Ishikawa (cell line): ENCODE results near the gene ABCC1.

Experiments
- EGR1 ChIP-seq: IDR thresholded peaks from 2 replicates; pipeline ENCODE4 v1.6.1; 2012
- EP300 ChIP-seq: IDR thresholded peaks from 2 replicates; pipeline ENCODE4 v1.6.1; 2012; ENCODE audit warnings: borderline replicate concordance
- FOXM1 ChIP-seq: IDR thresholded peaks from 2 replicates; pipeline ENCODE4 v1.6.1; 2012; ENCODE audit warnings: low read depth, borderline replicate concordance
- MAX ChIP-seq: IDR thresholded peaks from 2 replicates; pipeline ENCODE4 v1.6.1; 2012
- NFIC ChIP-seq: IDR thresholded peaks from 2 replicates; pipeline ENCODE4 v1.6.1; 2012
- REST ChIP-seq: IDR thresholded peaks from 2 replicates; pipeline ENCODE4 v1.6.1; 2012; ENCODE audit warnings: low read depth, mild to moderate bottlenecking
- TAF1 ChIP-seq: IDR thresholded peaks from 2 replicates; pipeline ENCODE4 v1.6.1; 2012; ENCODE audit warnings: low read depth, mild to moderate bottlenecking
- TCF12 ChIP-seq: IDR thresholded peaks from 2 replicates; pipeline ENCODE4 v1.6.1; 2012; ENCODE audit warnings: low read depth
- YY1 ChIP-seq: IDR thresholded peaks from 2 replicates; pipeline ENCODE4 v1.6.1; 2012; ENCODE audit warnings: low read depth
- ZBTB7A ChIP-seq: IDR thresholded peaks from 2 replicates; pipeline ENCODE4 v1.6.1; 2012; ENCODE audit warnings: low read depth

- TF ChIP-seq YY1 (no peak), MAX (no peak), FOXM1 (no peak), EP300 (no peak), NFIC (no peak), REST (no peak), EGR1 (no peak), TCF12 (no peak), TAF1 (no peak), ZBTB7A (no peak)
These were observed 205.0 kb downstream of the ABCC1 start for GRCh38 chr16:16154281-16154951.
